Parathyroid adenoma (tissue), 2 donors: ENCODE data around the gene GPR137.

Source experiments
- H2AFZ ChIP-seq: fragments of 300-600 bp; sonication (generic); one replicate; pipeline ENCODE4 v1.7.0; 2017; ENCODE audit warnings: antibody characterized with exemption, mild to moderate bottlenecking
- H3K27ac ChIP-seq: fragments of 300-600 bp; sonication (generic); one replicate; pipeline ENCODE4 v1.7.0; 2017
- H3K27me3 ChIP-seq: fragments of 300-600 bp; sonication (generic); one replicate; pipeline ENCODE4 v1.7.0; 2017; ENCODE audit warnings: low read length; ENCODE audit not compliant: control insufficient read depth, insufficient read depth
- H3K36me3 ChIP-seq: fragments of 300-600 bp; sonication (generic); one replicate; pipeline ENCODE4 v1.7.0; 2017; ENCODE audit warnings: low read length; ENCODE audit not compliant: control insufficient read depth, insufficient read depth
- H3K4me1 ChIP-seq: fragments of 300-600 bp; sonication (generic); one replicate; pipeline ENCODE4 v1.7.0; 2017; ENCODE audit warnings: control low read depth
- H3K4me2 ChIP-seq: fragments of 300-600 bp; sonication (generic); one replicate; pipeline ENCODE4 v1.7.0; 2017; ENCODE audit warnings: low read length
- H3K4me3 ChIP-seq: fragments of 300-600 bp; sonication (generic); one replicate; pipeline ENCODE4 v1.7.0; 2017; ENCODE audit warnings: low read depth, low read length
- H3K79me2 ChIP-seq: fragments of 300-600 bp; sonication (generic); one replicate; pipeline ENCODE4 v1.7.0; 2017; ENCODE audit warnings: control low read depth
- H3K9ac ChIP-seq: fragments of 300-600 bp; sonication (generic); one replicate; pipeline ENCODE4 v1.7.0; 2017; ENCODE audit warnings: mild to moderate bottlenecking
- H3K9me3 ChIP-seq: fragments of 300-600 bp; sonication (generic); one replicate; pipeline ENCODE4 v1.7.0; 2017; ENCODE audit warnings: low read length; ENCODE audit not compliant: control insufficient read depth
- CTCF ChIP-seq: fragments of 300-600 bp; sonication (generic); IDR thresholded peaks from one replicate; pipeline ENCODE4 v1.7.0; 2017; ENCODE audit warnings: antibody characterized with exemption, mild to moderate bottlenecking
- donor health status: primary hyperparathyroidism.

The GPR137 gene

GRCh38 chr11:64296830-64297698 lies 11.4 kb downstream of the GPR137 start:
- Histone ChIP-seq H3K9me3 (no peaks in the 10 kb centered on the region), H3K27me3 (no peaks in the 10 kb centered on the region), H3K9ac (no peak overlapping the region), H3K4me1 (peaks cover 3% of the 10 kb centered on the region), H3K27ac (no peak overlapping the region), H2AFZ (no peak overlapping the region), H3K36me3 (no peaks in the 10 kb centered on the region), H3K4me3 (no peak overlapping the region), H3K79me2 (no peaks in the 10 kb centered on the region), H3K4me2 (no peak overlapping the region)
- no peak for TF ChIP-seq CTCF

- no peak overlapping the region for H3K27ac ChIP-seq
- TF ChIP-seq CTCF: no peak
These were observed 12.2 kb downstream of the GPR137 start for GRCh38 chr11:64297699-64298358.

GRCh38 chr11:64298966-64299846 lies 13.6 kb downstream of the GPR137 start:
- no peaks in the 10 kb centered on the region for H3K27me3 ChIP-seq
- no peaks in the 10 kb centered on the region for H3K9me3 ChIP-seq
- no peaks in the 10 kb centered on the region for H3K36me3 ChIP-seq
- H3K27ac ChIP-seq: no peak overlapping the region
- H3K9ac ChIP-seq: no peak overlapping the region
- H2AFZ ChIP-seq: peak overlapping the region; percentile 74
- H3K4me2 ChIP-seq: peak overlapping the region; percentile 65
- H3K4me3 ChIP-seq: peak overlapping the region; percentile 27
- TF ChIP-seq CTCF: no peak
- H3K4me1 ChIP-seq: peaks cover 3% of the 10 kb centered on the region
- H3K79me2 ChIP-seq: no peaks in the 10 kb centered on the region

More at GRCh38 chr11:64297699-64298358, 12.2 kb downstream of the GPR137 start:
- peaks cover 3% of the 10 kb centered on the region for H3K4me1 ChIP-seq
- H3K79me2 ChIP-seq: no peaks in the 10 kb centered on the region
- no peaks in the 10 kb centered on the region for H3K36me3 ChIP-seq
- no peaks in the 10 kb centered on the region for H3K27me3 ChIP-seq
- no peaks in the 10 kb centered on the region for H3K9me3 ChIP-seq
- no peak overlapping the region for H3K9ac ChIP-seq
- no peak overlapping the region for H3K4me2 ChIP-seq
- no peak overlapping the region for H3K4me3 ChIP-seq
- no peak overlapping the region for H2AFZ ChIP-seq

GRCh38 chr11:64299847-64300648 lies 14.4 kb downstream of the GPR137 start, which contains the start of gene CATSPERZ:
Gene CATSPERZ (plus strand): TSS chr11:64300358. CDS start chr11:64300411, 53 bp downstream.
- Histone ChIP-seq H3K4me1 (peaks cover 3% of the 10 kb centered on the region), H3K27me3 (no peaks in the 10 kb centered on the region), H3K9ac (no peak within 1 kb of the TSS), H3K9me3 (no peaks in the 10 kb centered on the region), H3K4me3 (peak within 1 kb of the TSS; percentile 52), H3K36me3 (no peaks in the 10 kb centered on the region), H3K4me2 (peak within 1 kb of the TSS; percentile 65), H3K79me2 (no peaks in the 10 kb centered on the region), H3K27ac (no peak within 1 kb of the TSS), H2AFZ (peak within 1 kb of the TSS; percentile 74)
- no peak for TF ChIP-seq CTCF
